Panc1 (cell line): ENCODE measurements around the gene GNAZ. TPM values are rescaled to one million over a fixed set of nuclear protein-coding genes. Genes with fewer than 3 reads are reported as not detected.

Experiments
- ATAC-seq: fragments of 200-7000 bp; cut with Tn5 transposase; 2 replicates; pipeline ENCODE4 v1.9.1; 2020; ENCODE audit warnings: mild to moderate bottlenecking, moderate library complexity
- BruUV-seq: library from RNA; stranded (reverse); fragments of 400-500 nt; replicated peaks from 2 replicates; lab custom pipeline; 2021; lab: Mats Ljungman, UMichigan
- CTCF ChIA-PET: fragments of 300-600 bp; sonication (Branson Sonifier 250); formaldehyde crosslinking; loops from one replicate; lab custom pipeline; 2022; ENCODE audit warnings: antibody characterized with exemption; lab: Charles Lee
- POLR2A ChIA-PET: fragments of 300-600 bp; sonication (Branson Sonifier 250); formaldehyde crosslinking; loops from one replicate; lab custom pipeline; 2022; ENCODE audit warnings: antibody characterized with exemption; lab: Charles Lee
- DNase-seq: peaks from one replicate; pipeline ENCODE4 v3.0.0-alpha.2; 2010; ENCODE audit warnings: low read depth, low spot score
- H3K27ac ChIP-seq: 2 replicates; pipeline ENCODE4 v1.5.1; 2011; ENCODE audit warnings: mild to moderate bottlenecking, low read length, inconsistent platforms
- H3K27me3 ChIP-seq: fragments of 200-500 bp; sonication (Bioruptor generic); 2 replicates; pipeline ENCODE4 v1.6.0; 2014; ENCODE audit warnings: low read length, inconsistent platforms; ENCODE audit not compliant: control insufficient read depth, insufficient read depth
- H3K36me3 ChIP-seq: fragments of 200-500 bp; sonication (Bioruptor generic); 2 replicates; pipeline ENCODE4 v1.5.1; 2014; ENCODE audit warnings: inconsistent platforms, mild to moderate bottlenecking, low read length, moderate library complexity; ENCODE audit not compliant: control insufficient read depth, insufficient read depth
- H3K4me1 ChIP-seq: 2 replicates; pipeline ENCODE4 v1.5.1; 2011; ENCODE audit warnings: inconsistent platforms, mild to moderate bottlenecking, low read length, moderate library complexity; ENCODE audit not compliant: control insufficient read depth, insufficient read depth
- H3K4me3 ChIP-seq, 2 experiments: 2 replicates each; pipeline ENCODE4 v1.5.1; 2011 to 2012; ENCODE audit warnings: low read depth in 2 of 2, low read length in 2 of 2, mild to moderate bottlenecking in 2 of 2, inconsistent platforms in 1 of 2, moderate library complexity in 1 of 2
- H3K9me3 ChIP-seq: fragments of 200-500 bp; sonication (Bioruptor generic); 2 replicates; pipeline ENCODE4 v1.5.1; 2014; ENCODE audit warnings: low read depth, mild to moderate bottlenecking, inconsistent platforms, low read length, moderate library complexity; ENCODE audit not compliant: control insufficient read depth, insufficient read depth
- POLR2AphosphoS5 ChIP-seq: IDR thresholded peaks from 2 replicates; pipeline ENCODE4 v1.6.1; 2012; ENCODE audit warnings: mild to moderate bottlenecking, low read depth, low read length, moderate library complexity
- REST ChIP-seq, 2 experiments: IDR thresholded peaks; 2 replicates each; pipeline ENCODE4 v1.6.1; 2011 to 2012; ENCODE audit warnings: low read depth in 2 of 2, control low read depth in 1 of 2, low read length in 1 of 2, mild to moderate bottlenecking in 1 of 2, moderate library complexity in 1 of 2; ENCODE audit not compliant: insufficient read depth in 1 of 2
- SIN3A ChIP-seq: IDR thresholded peaks from 2 replicates; pipeline ENCODE4 v1.6.1; 2012; ENCODE audit warnings: low read depth, mild to moderate bottlenecking, low read length, moderate library complexity, borderline replicate concordance; ENCODE audit not compliant: insufficient read depth
- TCF7L2 ChIP-seq: IDR thresholded peaks from 2 replicates; pipeline ENCODE4 v1.6.1; 2011; ENCODE audit warnings: mild to moderate bottlenecking, low read depth, low read length, inconsistent platforms
- in situ Hi-C: cut with HindIII; loops from 2 replicates; pipeline ENCODE4 v1.10.0; 2016; ENCODE audit warnings: low sequenced_read_pairs, low pct_unique_long_range_greater_than_20kb
- intact Hi-C: fragments of 100-400 bp; cut with micrococcal nuclease; formaldehyde crosslinking; loops from one replicate; pipeline ENCODE4 v1.10.0; 2022; ENCODE audit not compliant: unreplicated experiment
- total RNA-seq: library from RNA; stranded (reverse); gene quantifications from one replicate; pipeline ENCODE4 v1.2.1, GENCODE V29; 2021; ENCODE audit not compliant: unreplicated experiment
- TF ChIP-seq, protein P1 (sequence below): fragments of 450-650 bp; IDR thresholded peaks from 2 replicates; pipeline ENCODE4 v1.5.1; 2017; ENCODE audit warnings: mild to moderate bottlenecking

GNAZ gene
- total RNA-seq, 1 experiment from 2014 or later = 11.9 TPM

DNA sequence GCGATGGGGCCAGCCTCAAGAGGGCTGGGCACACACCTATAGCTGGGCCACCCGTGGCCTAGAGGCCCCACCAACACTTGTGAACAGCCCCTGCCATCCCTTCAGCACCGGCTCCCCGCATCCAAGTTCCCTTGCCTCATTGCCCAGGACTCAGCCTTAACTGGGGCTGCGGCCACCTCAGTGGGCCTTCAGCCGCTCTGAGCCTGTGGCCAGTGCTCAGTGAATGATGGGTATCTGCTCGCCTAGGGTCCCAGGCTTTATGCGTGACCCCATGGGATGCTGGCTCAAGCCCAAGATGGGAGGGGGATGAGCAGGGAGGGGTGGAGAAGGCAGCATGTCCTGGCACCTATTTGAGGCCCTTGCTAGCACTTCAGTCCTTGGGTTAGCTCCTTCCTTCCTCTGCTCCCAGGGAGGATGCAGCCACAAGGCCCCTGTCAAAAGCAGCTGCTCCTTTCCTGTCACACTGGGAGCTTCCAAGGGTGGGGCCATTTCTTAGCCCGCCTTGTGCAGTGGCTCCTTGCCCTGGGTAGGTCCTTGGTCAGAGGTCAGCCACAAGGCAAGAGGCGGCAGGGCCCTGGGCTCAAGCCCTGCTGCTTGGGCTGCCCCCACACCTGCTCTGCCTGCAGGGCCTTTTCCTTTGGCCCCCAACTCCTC is 31.8 kb downstream of the GNAZ start:
- Histone ChIP-seq H3K27me3 (no peaks in the 10 kb centered on the region), H3K27ac (no peak overlapping the region), H3K36me3 (no peaks in the 10 kb centered on the region), H3K4me1 (no peaks in the 10 kb centered on the region), H3K9me3 (no peaks in the 10 kb centered on the region), H3K4me3 (no peak overlapping the region)
- in situ Hi-C loops = no loop called here
- ChIA-PET CTCF (no interaction called here), POLR2A (no interaction called here)
- BruUV-seq = no TSS peak
- ATAC-seq = no peak
- TF ChIP-seq SIN3A (no peak), REST (IDR thresholded peaks at IDR 0.05; ENCODE audit: insufficient read depth in 1 of 2, low read depth in 2 of 2, low read length in 1 of 2) (no peak), POLR2AphosphoS5 (no peak), TCF7L2 (no peak)
- TF ChIP-seq, protein P1, sequence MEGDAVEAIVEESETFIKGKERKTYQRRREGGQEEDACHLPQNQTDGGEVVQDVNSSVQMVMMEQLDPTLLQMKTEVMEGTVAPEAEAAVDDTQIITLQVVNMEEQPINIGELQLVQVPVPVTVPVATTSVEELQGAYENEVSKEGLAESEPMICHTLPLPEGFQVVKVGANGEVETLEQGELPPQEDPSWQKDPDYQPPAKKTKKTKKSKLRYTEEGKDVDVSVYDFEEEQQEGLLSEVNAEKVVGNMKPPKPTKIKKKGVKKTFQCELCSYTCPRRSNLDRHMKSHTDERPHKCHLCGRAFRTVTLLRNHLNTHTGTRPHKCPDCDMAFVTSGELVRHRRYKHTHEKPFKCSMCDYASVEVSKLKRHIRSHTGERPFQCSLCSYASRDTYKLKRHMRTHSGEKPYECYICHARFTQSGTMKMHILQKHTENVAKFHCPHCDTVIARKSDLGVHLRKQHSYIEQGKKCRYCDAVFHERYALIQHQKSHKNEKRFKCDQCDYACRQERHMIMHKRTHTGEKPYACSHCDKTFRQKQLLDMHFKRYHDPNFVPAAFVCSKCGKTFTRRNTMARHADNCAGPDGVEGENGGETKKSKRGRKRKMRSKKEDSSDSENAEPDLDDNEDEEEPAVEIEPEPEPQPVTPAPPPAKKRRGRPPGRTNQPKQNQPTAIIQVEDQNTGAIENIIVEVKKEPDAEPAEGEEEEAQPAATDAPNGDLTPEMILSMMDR = no peak
- intact Hi-C loops = no loop called here
- DNase-seq = no peak

- TF ChIP-seq TCF7L2 (no peak), SIN3A (no peak), REST (IDR thresholded peaks at IDR 0.05; ENCODE audit: insufficient read depth in 1 of 2, low read depth in 2 of 2, low read length in 1 of 2) (no peak), POLR2AphosphoS5 (no peak)
- TF ChIP-seq, protein P1 = no peak
- H3K4me1 ChIP-seq = no peaks in the 10 kb centered on the region
- DNase-seq (no peak), ATAC-seq (no peak)
- ChIA-PET CTCF (no interaction called here), POLR2A (no interaction called here)
- intact Hi-C loops = no loop called here
- no peaks in the 10 kb centered on the region for H3K36me3 ChIP-seq
- no TSS peak for BruUV-seq
- in situ Hi-C loops = no loop called here
- H3K9me3 ChIP-seq = no peaks in the 10 kb centered on the region
- H3K27ac ChIP-seq = no peak overlapping the region
- no peak overlapping the region for H3K4me3 ChIP-seq
- no peaks in the 10 kb centered on the region for H3K27me3 ChIP-seq
These were observed 32.5 kb downstream of the GNAZ start for GRCh38 chr22:23102776-23103175.
